ENCODE data around the gene SLC22A31.

- TF ChIP-seq CTCF (IDR thresholded peaks at IDR 0.05 in 8 of 11, conservative IDR thresholded peaks at IDR 0.05 in 3 of 11) (no peak), POLR2AphosphoS5 (IDR thresholded peaks at IDR 0.05) (no peak), POLR2A (IDR thresholded peaks at IDR 0.05) (no peak)
Measured at GRCh38 chr16:89237733-89238132, 37.4 kb upstream of the SLC22A31 start.

Measured in spleen (tissue), 7 donors.